GM12873 (cell line): Measurements from ENCODE around the gene LRRC38.

Experiments used
- TF ChIP-seq, protein P1 (sequence below): IDR thresholded peaks from 2 replicates; pipeline ENCODE4 v1.5.1; 2012; ENCODE audit warnings: low read depth, mild to moderate bottlenecking, moderate library complexity, low read length, control low read depth; ENCODE audit not compliant: insufficient read depth; ENCODE audit errors: missing control alignments

The LRRC38 gene

DNA sequence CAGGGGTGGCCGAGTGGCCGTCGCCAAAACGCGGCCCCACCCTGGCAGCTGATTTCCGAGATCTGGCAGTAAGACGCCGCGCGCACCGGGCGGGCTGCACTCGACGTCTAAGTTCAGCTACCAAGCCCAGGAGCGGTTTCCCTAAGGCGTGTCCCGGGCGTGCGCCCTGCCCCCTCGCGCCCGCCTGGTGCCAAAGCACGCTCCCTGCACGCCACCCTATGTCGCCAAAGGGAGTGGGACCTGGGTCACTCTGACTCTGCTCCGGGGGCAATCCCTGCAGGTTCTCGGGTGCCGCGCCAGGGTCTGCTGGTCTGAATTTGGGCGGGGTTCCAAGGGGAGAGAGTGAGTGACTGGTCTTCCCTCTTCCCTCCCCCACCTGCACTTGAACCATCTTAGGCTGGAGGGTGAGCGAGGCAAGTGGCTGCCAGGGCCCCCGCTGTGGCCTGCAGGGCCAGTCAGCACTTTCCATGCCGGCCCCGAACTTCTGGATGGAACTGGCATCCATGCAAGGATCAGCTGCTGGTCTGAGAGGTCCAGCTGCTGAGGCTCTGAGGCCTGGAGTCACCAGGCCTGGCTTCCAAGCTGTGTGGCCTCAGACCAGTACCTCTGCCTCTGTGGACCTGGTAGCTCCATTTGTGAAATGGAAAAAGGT, at the start of gene LRRC38:
Gene LRRC38 (minus strand): TSS at position 109 of the 652 bp plus-strand sequence. CDS start 410 bp downstream, outside the sequence.
- TF ChIP-seq, protein P1, sequence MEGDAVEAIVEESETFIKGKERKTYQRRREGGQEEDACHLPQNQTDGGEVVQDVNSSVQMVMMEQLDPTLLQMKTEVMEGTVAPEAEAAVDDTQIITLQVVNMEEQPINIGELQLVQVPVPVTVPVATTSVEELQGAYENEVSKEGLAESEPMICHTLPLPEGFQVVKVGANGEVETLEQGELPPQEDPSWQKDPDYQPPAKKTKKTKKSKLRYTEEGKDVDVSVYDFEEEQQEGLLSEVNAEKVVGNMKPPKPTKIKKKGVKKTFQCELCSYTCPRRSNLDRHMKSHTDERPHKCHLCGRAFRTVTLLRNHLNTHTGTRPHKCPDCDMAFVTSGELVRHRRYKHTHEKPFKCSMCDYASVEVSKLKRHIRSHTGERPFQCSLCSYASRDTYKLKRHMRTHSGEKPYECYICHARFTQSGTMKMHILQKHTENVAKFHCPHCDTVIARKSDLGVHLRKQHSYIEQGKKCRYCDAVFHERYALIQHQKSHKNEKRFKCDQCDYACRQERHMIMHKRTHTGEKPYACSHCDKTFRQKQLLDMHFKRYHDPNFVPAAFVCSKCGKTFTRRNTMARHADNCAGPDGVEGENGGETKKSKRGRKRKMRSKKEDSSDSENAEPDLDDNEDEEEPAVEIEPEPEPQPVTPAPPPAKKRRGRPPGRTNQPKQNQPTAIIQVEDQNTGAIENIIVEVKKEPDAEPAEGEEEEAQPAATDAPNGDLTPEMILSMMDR, result no peak

GRCh38 chr1:13560541-13560940, 46.7 kb upstream of the LRRC38 start:
- TF ChIP-seq, protein P1, result no peak

DNA sequence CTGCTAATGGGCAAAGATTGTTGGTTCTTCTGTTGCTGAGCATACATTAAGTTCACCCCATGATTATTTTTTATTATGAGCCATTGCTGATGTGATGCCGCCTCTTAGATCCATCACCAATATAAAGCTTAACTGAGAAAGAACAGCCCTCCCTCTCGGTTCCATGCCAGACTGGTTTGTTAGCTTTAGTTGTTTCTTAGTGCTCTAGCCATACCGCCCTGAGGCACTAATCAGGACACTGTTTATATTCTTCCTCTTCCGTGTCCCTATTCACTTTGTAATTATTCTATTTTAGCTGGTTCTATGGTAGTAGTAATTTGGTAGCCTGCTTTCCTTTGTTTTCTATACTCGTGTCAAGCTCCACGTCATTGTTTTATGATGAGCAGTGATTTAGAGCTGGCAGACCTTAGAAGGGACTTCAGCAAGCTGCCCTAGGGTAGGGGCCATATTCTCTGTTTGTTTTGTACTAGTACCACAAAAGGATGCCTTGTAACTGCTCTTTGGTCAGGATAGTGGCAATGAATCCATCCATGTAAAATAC, 42.5 kb upstream of the LRRC38 start:
- TF ChIP-seq, protein P1, result no peak

DNA sequence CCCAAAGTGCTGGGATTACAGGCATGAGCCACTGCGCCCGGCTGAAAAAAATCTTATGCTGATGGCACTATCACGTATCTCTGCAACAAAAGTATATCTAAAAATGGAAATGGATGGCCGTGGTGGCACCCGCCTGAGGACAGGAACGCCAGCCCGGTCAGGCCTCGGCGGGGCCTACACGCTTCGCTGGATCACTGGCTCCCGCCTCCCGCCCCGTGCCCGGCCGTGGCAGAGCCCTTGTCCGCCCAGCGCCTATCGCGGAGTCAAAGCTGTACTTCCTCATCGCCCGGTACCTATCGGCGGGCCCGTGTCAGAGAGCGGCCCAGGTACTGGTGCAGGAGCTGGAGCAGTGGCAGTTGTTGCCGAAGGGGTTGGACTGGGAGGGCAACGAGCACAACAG, 41.0 kb upstream of the LRRC38 start:
- TF ChIP-seq, protein P1, result no peak

GRCh38 chr1:13550663-13551062, 36.9 kb upstream of the LRRC38 start:
- TF ChIP-seq, protein P1, result no peak

GRCh38 chr1:13549521-13549920, 35.7 kb upstream of the LRRC38 start:
- TF ChIP-seq, protein P1, result no peak

- TF ChIP-seq, protein P1, result no peak
These were observed 35.2 kb upstream of the LRRC38 start for GRCh38 chr1:13549021-13549420.
